T-helper 2 cell (primary cell): ENCODE results near the gene A3GALT2.

ENCODE experiments used
- DNase-seq, 5 experiments: peaks; one replicate each; pipeline versions ENCODE4 v3.0.0 to v3.0.0-alpha.2; 2012 to 2022

A3GALT2 gene

GRCh38 chr1:33349778-33350610 lies 29.1 kb upstream of the A3GALT2 start:
- DNase-seq: peak; percentile 66 to 88 (median 69)

DNA sequence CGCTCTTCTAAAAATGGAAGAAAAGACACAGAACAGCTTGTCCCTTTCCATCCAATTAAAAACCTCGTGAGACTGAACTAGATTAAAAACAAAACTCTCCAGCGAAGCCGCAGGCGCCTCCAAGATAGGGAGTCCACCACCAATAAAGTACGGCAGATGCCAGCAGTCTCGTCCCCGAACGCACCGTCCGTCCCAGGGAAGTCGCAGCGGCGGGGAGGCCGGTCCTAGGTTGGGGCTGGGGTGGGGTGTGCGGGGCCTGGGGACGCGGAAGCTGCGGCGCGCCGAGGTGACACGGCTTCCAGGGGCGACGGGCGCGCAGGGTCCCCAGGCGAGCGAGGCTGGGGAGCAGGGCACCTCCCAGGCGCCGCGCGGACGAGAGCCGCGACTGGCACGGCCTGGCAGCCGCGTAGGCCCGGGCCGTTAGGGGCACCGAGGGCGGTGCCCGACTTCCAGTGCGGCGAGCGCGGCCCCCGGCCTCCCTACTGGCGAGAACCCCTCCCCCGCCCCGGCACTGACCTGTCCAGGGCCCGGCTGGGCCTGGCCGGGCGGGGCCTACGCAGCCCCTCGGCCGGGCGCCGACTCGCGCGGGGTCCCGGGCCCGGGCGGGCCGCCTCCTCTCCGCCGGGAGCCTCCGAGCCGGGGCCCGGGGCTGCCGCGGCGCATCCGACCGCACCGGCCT lies 28.3 kb upstream of the A3GALT2 start:
- DNase-seq: peak; percentile 12 to 75 (median 27)

DNA sequence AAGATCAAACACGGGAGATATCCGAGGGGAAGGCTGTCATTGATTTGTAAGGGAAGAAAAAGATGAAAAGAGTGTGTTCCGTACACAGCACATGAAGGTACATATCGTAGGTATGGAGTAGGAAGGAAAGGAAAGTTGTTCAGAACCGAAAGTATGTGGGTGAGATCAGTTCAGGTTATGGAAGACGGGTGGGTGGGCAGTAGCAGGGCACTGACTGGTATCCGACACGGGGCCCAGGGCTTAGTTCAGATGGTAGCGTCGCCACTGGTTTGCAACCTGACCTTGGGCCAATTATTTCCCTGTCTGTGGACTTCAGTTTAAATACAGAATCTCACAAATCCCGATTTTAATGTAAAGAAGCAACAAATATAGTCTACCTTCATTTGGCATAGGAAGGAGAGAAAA lies 27.8 kb upstream of the A3GALT2 start:
- peak in 1 of 5 experiments; percentile 36 for DNase-seq

DNA sequence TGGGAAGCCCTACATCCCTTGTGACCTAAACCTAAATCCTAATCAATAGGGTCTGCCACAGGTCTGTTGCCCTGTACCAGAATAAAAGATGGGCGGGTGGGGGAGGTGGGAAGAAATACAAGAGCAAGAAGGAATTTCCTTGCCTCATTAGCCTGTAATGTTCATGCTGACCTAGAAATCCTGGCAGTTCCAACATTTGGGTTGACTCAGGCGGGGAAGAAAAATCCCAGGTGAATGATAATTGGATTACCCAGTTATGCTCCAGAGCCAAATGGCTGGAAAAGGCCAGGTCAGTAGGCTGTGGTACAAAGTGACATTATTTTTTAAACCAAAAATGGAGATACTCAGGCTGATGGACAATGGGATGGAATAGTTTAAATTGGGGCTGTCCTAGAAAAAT lies 27.3 kb upstream of the A3GALT2 start:
- no peak for DNase-seq

- DNase-seq: no peak
Measured at GRCh38 chr1:33347650-33347992, 26.7 kb upstream of the A3GALT2 start.

DNA sequence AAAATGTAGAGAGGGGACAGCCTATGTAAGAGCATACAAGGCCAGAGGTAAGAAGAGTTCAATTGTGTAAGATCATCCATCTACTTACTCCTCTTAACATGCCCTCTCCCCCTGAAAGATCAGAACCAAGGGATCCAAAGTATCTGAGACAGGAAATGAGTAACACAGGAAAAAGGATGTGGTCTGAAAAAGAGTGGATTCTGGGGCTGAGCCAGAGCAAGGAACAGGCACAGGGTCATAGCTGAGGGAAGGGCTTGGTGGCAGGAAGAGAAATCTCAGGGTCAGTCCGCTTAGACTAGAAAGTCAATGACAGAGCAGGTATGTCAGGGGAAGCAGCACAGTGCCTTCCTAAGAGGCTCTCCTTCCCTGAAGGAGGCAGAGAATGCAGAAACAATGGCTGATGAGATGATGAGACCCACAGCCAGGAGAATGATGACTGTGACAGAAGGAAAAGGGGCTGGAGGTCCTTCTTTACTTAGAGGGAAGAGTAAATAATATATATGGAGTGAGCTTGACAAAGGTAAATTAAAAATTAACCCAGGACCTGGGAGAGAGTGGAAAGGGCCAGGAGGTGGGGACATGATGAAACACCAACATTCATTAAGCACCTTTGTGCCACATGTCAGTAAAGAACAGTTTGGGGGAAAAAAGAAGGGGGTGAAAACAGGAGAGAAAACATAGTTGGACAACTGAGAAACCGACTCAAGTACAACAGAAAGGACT lies 26.2 kb upstream of the A3GALT2 start:
- peak in 1 of 5 experiments; percentile 14 for DNase-seq

GRCh38 chr1:33346533-33346926 lies 25.6 kb upstream of the A3GALT2 start:
- DNase-seq: no peak

- no peak for DNase-seq
Measured at GRCh38 chr1:33344896-33345560, 24.1 kb upstream of the A3GALT2 start.

DNA sequence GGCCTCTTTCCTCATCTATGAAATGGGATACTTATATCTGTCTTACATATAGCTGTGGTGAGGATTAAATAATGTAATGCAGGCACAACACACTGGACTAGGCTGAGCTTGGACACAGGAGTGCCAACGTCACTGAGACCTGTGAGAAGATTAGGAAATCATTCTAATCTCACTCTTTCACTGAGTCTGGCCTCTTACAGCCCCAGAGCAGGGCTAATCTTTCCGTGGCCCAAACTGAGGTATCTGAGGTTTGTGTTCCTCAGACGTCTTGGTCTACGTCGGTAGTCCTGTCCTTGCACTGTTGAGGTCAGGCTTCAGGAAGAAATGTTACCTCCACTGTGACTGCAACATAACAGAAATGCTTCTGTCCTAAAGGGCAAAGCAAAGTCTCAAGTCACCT lies 22.6 kb upstream of the A3GALT2 start:
- DNase-seq: no peak

DNA sequence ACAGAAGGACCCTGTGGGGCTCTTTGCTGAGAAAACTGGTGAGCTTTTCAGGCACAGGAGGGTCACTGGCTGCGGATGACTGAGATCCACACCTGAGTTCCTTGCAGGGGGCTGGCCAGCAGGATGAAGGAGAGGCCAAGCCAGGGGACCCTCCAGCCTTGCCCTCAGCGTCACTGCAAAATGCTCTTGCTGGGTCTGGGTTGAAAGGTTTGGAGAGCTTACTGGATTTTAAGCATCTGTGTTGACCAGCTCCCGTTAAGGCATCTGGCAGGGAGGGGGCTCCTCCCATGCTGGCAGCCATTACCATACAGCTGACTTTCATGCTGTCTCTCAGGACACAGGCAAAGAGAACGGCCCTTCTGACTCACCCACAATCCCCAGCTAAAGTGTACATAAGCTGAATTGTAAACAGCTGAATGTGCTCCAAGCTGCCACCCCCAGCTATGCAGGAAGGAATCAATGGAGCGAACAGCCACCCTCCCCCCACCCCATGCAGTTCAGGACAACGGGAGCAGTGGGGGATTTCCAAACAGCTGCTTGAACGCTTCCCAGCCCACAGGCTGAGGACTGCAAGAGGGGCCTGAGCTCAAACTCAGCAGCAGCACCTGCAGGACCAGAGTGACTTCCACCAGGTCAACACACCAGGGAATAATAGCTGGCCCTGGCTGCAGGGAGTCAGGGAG lies 21.3 kb upstream of the A3GALT2 start:
- DNase-seq: no peak

- DNase-seq: no peak
Measured at GRCh38 chr1:33341190-33341589, 20.3 kb upstream of the A3GALT2 start.

- DNase-seq: no peak
Measured at GRCh38 chr1:33339413-33339812, 18.5 kb upstream of the A3GALT2 start.

DNA sequence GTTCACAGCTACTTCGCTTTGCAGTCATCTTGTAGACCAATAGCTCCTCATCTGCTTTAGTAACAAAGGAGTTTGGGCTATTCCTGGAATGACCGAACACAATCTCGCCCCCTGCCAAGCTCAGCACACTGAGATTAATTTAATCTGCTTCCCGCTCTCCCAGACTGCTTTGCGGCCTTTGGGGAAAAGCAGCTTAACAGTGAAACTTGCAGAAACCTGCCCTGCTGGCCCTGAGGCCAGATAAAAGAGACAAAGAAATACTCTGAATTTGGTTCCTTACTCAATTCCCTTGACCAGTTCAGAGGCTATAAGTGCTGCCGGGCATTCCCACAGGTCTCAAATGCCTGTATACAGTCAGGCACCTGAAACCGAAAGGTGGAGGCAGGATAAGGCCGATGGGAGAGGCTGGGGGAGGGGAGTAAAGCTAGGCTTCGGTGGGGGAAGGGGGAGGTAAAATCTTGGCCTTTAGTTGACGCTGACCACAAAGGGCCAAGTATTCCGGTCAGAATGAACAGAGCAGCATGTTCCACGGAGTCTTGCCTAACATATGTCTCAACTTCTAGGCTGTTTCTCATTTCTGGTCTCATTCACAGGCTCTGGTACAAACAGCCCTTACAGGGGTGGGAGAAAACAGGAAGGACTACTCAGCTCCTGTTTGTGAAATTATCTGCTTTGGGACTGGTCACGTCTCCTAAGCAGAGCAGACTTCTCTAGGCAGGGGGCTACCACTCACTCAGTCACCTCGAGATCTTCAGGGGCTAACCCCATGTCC lies 17.7 kb upstream of the A3GALT2 start:
- DNase-seq: no peak

DNA sequence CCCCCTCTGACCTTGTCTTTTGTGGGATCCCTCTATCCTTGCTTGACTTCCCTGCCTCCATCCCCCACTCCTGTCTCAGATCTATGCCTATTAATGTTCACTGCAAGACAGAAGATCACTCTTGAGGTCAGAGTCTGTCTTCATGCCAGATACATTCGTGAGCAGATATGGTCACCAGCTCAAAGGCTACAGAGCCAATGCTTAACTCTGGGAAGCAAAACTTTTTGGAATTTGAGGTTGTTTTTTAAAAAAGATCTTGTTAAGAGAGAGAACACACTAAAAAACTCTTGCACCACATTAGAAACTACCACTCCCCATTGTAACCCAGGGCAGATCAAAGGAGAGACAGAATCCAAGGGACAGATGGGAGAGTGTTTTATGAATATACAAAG lies 17.1 kb upstream of the A3GALT2 start:
- no peak for DNase-seq

GRCh38 chr1:33337441-33337840 lies 16.5 kb upstream of the A3GALT2 start:
- DNase-seq: no peak

- DNase-seq: no peak
Measured at GRCh38 chr1:33336580-33336979, 15.7 kb upstream of the A3GALT2 start.

DNA sequence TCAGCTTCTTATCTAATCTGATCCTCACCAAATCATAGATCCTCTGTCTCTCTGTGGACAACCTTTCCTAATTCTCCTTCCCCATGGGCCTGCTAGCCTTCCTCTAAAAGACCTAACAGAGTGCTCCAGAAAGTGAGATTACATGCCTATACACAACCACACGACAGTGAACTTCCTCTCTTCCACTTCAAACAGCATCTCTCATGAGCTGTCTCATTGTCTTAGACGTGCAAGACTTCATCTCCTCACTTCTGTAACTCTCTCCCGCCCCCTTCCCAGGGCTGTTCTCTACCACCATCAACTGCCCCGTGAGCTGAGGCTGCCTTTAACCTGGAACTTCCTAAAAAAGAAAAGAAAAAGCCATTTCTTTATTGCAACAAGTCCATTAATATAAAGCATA lies 14.1 kb upstream of the A3GALT2 start:
- peak in 1 of 5 experiments; percentile 5 for DNase-seq

DNA sequence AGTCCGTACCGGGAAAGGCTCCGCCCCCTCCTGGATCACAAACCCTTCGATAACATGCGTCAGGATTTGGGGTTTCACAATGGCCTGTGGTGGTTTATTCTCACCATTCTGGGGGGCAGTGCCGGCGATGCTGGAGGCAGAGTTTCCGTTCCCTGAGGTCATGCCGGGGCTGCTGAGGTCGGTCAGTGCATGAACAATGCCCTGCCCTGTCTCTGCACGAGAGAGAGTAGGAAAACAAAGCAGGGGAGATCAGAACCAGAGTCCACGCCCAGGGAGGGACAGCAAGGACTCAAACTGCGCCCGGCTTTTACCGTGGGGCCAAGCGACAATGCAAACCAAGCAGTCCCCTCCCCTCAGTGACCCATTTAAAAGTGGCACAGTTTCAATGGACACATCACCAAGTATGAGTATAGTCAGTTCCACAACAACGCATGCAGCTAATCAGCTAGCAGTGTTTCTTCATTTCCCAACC lies 13.2 kb upstream of the A3GALT2 start:
- no peak for DNase-seq

GRCh38 chr1:33332881-33333280 lies 12.0 kb upstream of the A3GALT2 start:
- DNase-seq: no peak

GRCh38 chr1:33332357-33332789 lies 11.5 kb upstream of the A3GALT2 start:
- DNase-seq: no peak
